Measurements from ENCODE around the gene HLCS.

HLCS gene

DNA sequence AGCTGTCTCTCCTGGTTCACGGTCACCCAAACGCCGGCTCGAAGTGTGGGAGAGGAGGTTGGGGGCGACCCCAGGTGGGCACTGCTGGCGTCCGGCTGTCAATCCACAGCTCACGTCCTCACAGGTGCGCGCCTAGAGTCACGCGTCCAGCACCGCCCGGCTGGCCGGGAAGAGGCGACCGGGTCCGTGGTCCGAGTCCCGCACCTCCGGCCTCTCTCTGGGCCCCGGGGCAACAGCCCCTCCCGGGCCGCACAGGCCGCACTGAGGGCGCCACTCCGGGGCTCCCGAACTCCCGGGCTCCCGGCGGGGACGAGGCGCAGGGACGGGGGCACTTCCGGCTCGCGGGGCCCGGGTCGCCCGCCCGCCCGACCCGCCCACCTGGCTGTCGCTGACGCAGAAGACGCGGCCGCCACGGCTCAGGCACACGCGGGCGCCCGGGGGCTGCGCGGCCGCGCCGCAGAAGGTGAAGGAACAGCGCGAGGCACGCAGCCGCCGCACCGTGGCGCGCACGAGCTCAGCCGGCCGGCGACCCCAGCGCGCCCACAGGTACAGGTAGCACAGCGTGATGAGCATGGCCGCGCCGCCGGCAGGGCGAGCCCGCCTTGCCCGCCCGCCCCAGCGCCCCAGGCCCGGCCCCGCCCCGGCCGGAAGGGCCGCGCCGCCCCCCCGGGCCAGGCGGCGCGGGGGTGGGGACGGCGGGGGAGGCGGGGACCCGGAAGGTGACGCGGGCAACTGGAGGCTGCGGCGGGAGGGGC, at the start of gene HLCS:
Gene HLCS (minus strand): TSS at position 604 of the 755 bp plus-strand sequence. CDS start 31 bp downstream, at position 573.
- peak within 1 kb of the TSS; percentile 85 for H3K4me2 ChIP-seq
- no peaks in the 10 kb centered on the region for H3K36me3 ChIP-seq (ENCODE audit: insufficient read depth)
- peak within 1 kb of the TSS; percentile 93 for H2AFZ ChIP-seq (ENCODE audit: low read depth)
- H3K79me2 ChIP-seq (ENCODE audit: insufficient read depth, low read depth), result peaks cover 8% of the 10 kb centered on the region; the same call in 1 of the 2 replicates
- no peaks in the 10 kb centered on the region for H3K27me3 ChIP-seq (ENCODE audit: insufficient read depth, low read depth)
- TF ChIP-seq, protein P1, sequence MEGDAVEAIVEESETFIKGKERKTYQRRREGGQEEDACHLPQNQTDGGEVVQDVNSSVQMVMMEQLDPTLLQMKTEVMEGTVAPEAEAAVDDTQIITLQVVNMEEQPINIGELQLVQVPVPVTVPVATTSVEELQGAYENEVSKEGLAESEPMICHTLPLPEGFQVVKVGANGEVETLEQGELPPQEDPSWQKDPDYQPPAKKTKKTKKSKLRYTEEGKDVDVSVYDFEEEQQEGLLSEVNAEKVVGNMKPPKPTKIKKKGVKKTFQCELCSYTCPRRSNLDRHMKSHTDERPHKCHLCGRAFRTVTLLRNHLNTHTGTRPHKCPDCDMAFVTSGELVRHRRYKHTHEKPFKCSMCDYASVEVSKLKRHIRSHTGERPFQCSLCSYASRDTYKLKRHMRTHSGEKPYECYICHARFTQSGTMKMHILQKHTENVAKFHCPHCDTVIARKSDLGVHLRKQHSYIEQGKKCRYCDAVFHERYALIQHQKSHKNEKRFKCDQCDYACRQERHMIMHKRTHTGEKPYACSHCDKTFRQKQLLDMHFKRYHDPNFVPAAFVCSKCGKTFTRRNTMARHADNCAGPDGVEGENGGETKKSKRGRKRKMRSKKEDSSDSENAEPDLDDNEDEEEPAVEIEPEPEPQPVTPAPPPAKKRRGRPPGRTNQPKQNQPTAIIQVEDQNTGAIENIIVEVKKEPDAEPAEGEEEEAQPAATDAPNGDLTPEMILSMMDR (conservative IDR thresholded peaks at IDR 0.05; ENCODE audit: low read depth, low read length), result no peak
- no peaks in the 10 kb centered on the region for H4K20me1 ChIP-seq (ENCODE audit: insufficient read depth)
- no peak within 1 kb of the TSS for H3K4me3 ChIP-seq (IDR thresholded peaks at IDR 0.05; ENCODE audit: insufficient read depth, low read depth, low read length)
- peak within 1 kb of the TSS; percentile 57 for H3K27ac ChIP-seq
- H3K4me1 ChIP-seq (ENCODE audit: low read depth, poor library complexity, severe bottlenecking), result peaks cover 18% of the 10 kb centered on the region
- H3K9ac ChIP-seq, result peak within 1 kb of the TSS; percentile 86

DNA sequence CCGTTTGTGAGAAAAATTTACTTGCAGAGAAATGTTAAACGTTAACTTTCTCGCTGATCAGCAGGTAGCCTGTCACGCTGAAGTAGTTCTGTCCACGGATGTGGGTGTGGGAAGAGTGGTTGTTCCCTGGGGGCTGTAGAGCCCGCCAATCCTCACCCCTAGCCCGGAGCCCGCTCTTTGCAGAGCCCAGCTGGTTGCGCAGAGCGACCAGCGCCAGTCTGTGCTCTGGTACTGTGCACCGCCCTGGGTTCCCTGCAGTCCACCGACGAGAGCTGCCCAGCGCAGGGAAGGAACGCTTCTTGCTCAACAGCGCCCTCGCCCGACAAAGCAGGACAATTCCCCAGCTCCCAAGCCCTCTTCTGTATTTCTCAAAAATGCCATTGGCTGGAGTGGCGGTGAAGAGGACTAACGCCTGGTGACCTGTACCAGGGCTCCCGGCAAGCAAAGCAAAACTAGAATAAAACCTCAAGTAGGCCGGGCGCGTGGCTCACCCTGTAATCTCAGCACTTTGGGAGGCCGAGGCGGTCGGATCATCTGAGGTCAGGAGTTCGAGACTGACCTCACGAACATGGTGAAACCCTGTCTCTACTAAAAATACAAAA, 43.4 kb upstream of the HLCS start:
- Histone ChIP-seq H3K27ac (no peak overlapping the region; the same call in 1 of the 2 replicates), H3K79me2 (ENCODE audit: insufficient read depth, low read depth) (no peaks in the 10 kb centered on the region), H3K36me3 (ENCODE audit: insufficient read depth) (no peaks in the 10 kb centered on the region), H3K4me1 (ENCODE audit: low read depth, poor library complexity, severe bottlenecking) (peaks cover 4% of the 10 kb centered on the region), H3K27me3 (ENCODE audit: insufficient read depth, low read depth) (no peaks in the 10 kb centered on the region), H3K4me2 (peak overlapping the region; percentile 39), H3K9ac (peak overlapping the region; percentile 35; the same call in 1 of the 2 replicates), H2AFZ (ENCODE audit: low read depth) (peak overlapping the region; percentile 86), H3K4me3 (IDR thresholded peaks at IDR 0.05; ENCODE audit: insufficient read depth, low read depth, low read length) (no peak overlapping the region), H4K20me1 (ENCODE audit: insufficient read depth) (no peaks in the 10 kb centered on the region)
- TF ChIP-seq, protein P1 (conservative IDR thresholded peaks at IDR 0.05; ENCODE audit: low read depth, low read length), result peak; percentile 91

DNA sequence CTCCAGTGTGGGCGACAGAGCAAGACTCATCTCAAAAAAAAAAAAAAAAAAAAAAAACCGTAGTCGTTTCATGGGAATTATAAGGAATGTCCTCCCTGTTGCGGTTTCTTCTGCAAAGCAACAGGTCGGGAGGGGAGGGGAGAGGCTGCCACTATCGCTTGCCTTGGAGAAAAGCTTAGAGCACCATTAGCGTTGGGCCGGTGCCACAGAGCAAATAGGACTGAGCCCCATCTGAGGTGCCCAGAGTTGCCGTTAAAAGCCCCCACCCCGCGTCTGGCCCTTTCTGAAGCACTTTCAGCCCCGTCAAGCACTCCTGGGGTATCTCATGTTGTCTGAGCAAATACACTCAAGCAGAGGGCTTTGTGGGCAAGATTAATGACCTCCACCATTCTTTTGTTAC, 42.3 kb upstream of the HLCS start:
- no peaks in the 10 kb centered on the region for H3K36me3 ChIP-seq (ENCODE audit: insufficient read depth)
- no peaks in the 10 kb centered on the region for H4K20me1 ChIP-seq (ENCODE audit: insufficient read depth)
- H3K27ac ChIP-seq, result no peak overlapping the region
- H3K27me3 ChIP-seq (ENCODE audit: insufficient read depth, low read depth), result no peaks in the 10 kb centered on the region
- peaks cover 4% of the 10 kb centered on the region for H3K4me1 ChIP-seq (ENCODE audit: low read depth, poor library complexity, severe bottlenecking)
- H3K4me3 ChIP-seq (IDR thresholded peaks at IDR 0.05; ENCODE audit: insufficient read depth, low read depth, low read length), result no peak overlapping the region
- no peak overlapping the region for H2AFZ ChIP-seq (ENCODE audit: low read depth)
- H3K4me2 ChIP-seq, result no peak overlapping the region
- H3K9ac ChIP-seq, result no peak overlapping the region
- no peaks in the 10 kb centered on the region for H3K79me2 ChIP-seq (ENCODE audit: insufficient read depth, low read depth)
- TF ChIP-seq, protein P1 (conservative IDR thresholded peaks at IDR 0.05; ENCODE audit: low read depth, low read length), result no peak

DNA sequence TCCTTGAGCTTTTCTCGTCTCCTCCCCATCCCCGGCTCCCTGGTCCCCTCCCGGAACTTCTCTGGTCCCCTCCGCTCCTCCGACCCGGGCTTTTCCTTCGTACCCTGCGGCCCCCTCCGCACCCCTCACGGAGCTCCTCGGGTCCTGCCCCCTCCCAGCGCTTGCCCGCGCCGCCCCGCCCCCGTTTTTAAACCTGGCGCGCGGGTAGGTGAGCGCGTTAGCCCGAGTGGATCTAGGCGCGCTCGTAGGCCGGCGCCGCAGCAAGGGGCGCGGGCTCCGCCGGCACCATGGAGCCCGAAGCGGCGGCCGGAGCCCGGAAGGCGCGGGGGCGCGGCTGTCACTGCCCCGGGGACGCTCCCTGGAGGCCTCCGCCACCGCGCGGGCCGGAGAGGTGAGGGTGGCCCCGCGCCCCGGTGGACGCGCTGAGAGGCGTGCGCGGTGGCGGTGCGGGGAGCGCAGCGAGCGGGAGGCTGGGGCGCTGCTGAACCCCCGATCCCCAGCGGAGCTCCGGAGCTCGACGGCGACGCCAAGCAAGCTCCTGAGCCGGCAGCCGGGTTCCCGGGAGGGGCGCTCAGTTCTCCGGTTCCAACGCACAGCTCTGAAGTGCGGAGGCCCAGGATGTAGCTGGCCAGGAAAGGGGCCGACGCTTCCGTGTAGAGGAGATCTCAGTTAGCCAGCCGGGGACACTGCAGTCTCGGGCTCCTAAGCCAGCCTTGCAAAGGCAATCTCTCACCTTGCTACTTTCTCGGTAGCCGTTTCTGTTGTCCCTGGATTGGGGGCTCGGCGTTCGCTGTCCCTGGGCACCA, 40.2 kb upstream of the HLCS start, which contains the start of gene RIPPLY3:
Gene RIPPLY3 (plus strand): TSS at position 217 of the 806 bp plus-strand sequence. CDS start 71 bp downstream, at position 288.
- Histone ChIP-seq H3K79me2 (ENCODE audit: insufficient read depth, low read depth) (no peaks in the 10 kb centered on the region), H3K4me3 (IDR thresholded peaks at IDR 0.05; ENCODE audit: insufficient read depth, low read depth, low read length) (no peak within 1 kb of the TSS), H4K20me1 (ENCODE audit: insufficient read depth) (no peaks in the 10 kb centered on the region), H3K4me2 (no peak within 1 kb of the TSS), H3K36me3 (ENCODE audit: insufficient read depth) (no peaks in the 10 kb centered on the region), H2AFZ (ENCODE audit: low read depth) (no peak within 1 kb of the TSS), H3K4me1 (ENCODE audit: low read depth, poor library complexity, severe bottlenecking) (peaks cover 4% of the 10 kb centered on the region), H3K27me3 (ENCODE audit: insufficient read depth, low read depth) (no peaks in the 10 kb centered on the region), H3K27ac (no peak within 1 kb of the TSS), H3K9ac (no peak within 1 kb of the TSS)
- TF ChIP-seq, protein P1 (conservative IDR thresholded peaks at IDR 0.05; ENCODE audit: low read depth, low read length), result no peak
